GM19468 (cell line): ENCODE results near the gene SKIC2.
"Not testable (repeated sequence)": the region's sequence is repeated elsewhere in the genome, so short reads cannot be mapped to it uniquely, and the experiment has no call there.

Source experiments
- ATAC-seq: cut with Tn5 transposase; IDR thresholded peaks from one replicate; pipeline ENCODE4 v1.9.1; 2021; ENCODE audit warnings: mild to moderate bottlenecking, moderate library complexity, moderate number of reproducible peaks; ENCODE audit not compliant: unreplicated experiment; ENCODE audit errors: extremely low read depth

The SKIC2 gene

GRCh38 chr6:32002546-32003268 lies 43.7 kb downstream of the SKIC2 start:
- ATAC-seq, result not testable (repeated sequence)

- not testable (repeated sequence) for ATAC-seq
Observed at GRCh38 chr6:32003301-32003700, 44.3 kb downstream of the SKIC2 start.

- not testable (repeated sequence) for ATAC-seq
Observed at GRCh38 chr6:32004393-32004792, 45.4 kb downstream of the SKIC2 start.

GRCh38 chr6:32004864-32005537 lies 46.0 kb downstream of the SKIC2 start:
- not testable (repeated sequence) for ATAC-seq

- not testable (repeated sequence) for ATAC-seq
Observed at GRCh38 chr6:32005538-32005880, 46.5 kb downstream of the SKIC2 start.

DNA sequence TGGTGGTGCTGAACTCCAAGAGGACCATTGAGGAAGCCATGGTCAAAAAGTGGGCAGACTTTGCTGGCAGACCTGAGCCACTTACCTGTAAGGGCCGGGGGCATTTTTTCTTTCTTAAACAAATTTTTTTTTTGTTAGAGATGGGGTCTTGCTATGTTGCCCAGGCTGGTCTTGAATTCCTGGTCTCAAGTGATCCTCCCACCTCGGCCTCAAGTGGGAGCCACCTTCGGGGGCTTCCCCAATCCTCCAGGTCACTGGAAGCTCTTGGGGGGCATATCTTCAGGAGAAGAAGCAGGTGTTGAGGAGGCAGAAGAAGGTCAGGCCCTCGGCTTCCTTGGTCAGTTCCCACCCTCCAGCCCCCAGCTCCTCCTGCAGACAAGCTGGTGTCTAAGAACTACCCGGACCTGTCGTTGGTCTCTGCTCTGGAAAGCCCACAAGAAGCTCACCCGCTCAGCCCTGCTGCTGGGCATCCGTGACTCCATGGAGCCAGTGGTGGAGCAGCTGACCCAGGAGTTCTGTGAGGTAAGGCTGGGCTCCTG lies 47.1 kb downstream of the SKIC2 start:
- not testable (repeated sequence) for ATAC-seq

- not testable (repeated sequence) for ATAC-seq
Observed at GRCh38 chr6:32007086-32007485, 48.1 kb downstream of the SKIC2 start.

- not testable (repeated sequence) for ATAC-seq
Observed at GRCh38 chr6:32008037-32008436, 49.1 kb downstream of the SKIC2 start.

DNA sequence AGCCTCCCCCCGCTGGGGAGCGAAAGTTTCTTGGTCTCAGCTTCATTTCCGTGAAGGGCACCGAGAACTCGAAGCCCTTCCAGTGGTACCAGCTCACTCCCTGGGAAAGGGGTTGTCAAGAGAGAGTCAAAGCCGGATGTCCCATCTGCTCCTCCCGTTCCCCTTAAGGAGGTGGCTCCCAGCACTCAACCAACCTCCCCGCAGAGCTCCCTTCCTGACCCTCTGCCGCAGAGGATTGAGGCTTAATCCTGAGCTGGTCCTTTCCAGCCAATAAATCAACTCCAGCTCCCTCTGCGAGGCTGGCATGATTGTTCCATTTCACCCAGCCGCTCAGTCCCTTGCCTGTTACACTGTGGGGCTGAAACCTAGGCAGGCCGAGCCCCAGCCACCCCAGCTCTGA lies 49.6 kb downstream of the SKIC2 start:
- not testable (repeated sequence) for ATAC-seq

DNA sequence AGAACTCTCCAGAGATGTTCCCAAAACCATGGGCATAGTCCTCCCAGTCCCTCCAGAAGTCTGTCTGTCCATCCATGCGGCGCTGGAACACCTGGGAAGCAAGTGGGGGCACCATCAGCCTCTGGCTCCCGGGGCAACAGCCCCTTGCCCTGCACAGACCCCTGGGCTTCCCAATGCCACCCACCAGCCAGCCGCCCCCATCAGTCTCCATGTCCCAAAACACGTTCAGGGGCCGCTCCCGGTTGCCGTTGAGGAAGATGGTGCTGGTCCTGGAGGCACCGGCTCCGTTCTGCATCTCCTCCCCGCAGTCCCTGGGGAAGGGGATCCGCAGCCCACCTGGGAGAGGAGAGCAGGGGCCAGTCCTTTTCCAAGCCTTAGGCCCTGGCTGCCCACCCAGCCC lies 50.6 kb downstream of the SKIC2 start:
- ATAC-seq, result not testable (repeated sequence)

DNA sequence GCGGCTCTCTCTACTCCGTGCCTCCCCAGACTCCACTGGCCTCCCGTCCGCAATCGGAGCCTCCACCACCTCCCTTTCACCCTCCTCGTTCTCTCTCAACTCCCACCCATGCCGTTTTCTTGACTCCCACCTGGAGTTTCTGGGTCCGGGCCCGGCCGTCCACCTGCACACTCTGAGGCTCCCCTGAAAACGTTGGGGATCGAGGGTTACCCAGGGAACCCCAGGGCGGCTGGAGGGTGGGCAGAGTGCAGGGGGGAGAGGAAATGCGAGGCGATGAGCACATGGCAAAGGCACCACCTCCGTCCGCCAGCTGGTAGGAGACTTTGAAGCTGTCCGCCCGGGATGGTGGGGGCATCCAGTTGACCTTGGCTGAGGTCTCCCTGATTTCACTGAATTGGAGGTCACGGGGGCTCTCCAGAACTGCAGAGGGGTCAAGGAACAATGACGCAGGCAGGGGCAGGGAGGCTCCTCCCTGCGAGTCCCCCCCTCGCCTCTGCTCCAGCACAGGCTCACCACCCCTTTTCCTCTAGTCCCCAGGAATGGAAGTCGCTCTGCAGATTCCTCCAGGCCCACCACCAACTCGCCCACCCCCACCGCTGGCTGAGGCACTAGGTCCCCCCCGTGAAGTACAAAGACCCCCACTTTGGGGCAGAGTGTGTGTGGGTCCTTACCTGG lies 52.0 kb downstream of the SKIC2 start:
- ATAC-seq, result not testable (repeated sequence)

DNA sequence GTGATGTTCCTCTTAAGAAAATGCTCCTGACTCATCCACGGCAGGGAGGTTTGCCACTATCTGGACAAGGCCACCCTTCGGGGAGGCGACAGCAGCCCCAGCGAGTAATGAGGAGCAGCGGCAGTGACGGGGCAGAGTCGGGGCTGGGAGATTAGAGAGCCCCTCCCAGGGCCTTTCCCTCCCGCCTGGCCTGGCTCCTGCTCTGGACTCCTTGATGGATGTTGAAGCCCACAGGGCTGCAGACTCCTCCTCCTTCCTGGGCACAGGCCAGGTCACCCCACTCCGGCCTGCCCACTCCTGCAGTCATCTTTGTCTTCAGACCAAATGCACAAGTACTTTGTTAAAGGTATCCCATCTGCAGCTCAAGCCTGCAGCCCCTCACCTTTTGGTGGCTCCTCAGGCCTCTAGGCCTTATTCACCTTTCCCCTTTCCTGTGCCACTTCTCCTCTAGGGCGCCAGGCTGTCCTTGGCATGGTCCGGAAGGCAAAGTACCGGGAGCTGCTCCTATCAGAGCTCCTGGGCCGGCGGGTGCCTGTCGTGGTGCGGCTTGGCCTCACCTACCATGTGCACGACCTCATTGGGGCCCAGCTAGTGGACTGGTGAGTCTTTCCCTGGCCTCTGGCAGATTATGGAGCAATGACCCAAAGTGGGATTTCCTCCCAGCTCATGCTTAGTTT lies 54.1 kb downstream of the SKIC2 start:
- not testable (repeated sequence) for ATAC-seq

DNA sequence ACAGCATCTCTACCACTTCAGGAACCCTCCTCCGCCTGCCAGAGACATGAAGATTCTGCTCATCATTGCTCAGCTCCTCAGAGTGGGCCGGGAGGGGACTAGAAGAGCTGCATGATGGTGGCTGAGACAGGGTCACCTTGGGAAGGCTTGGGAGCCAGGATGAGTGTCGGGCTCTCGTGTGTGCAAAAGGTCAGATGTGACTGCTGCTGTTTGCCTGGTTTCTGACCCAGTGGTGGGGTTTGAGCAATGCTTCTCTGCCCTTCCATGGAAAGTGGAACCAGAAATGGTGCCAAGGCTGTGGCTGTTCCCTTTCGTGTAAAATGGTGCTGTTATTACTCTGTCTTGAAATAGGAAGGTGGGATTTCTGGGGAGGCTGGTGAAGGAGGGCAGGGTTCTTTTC lies 54.8 kb downstream of the SKIC2 start:
- not testable (repeated sequence) for ATAC-seq

- ATAC-seq, result not testable (repeated sequence)
Observed at GRCh38 chr6:32014547-32014946, 55.6 kb downstream of the SKIC2 start, which contains the start of gene C4B. Gene C4B, plus strand, starts transcription at chr6:32014795. Its CDS starts 51 bp downstream, at chr6:32014846.
